Fibroblast of lung (primary cell): ENCODE measurements around the gene PSMD13. TPM values are rescaled to one million over a fixed set of nuclear protein-coding genes. Genes with fewer than 3 reads are reported as not detected.

Experiments used
- DNase-seq, 2 donors: peaks; one replicate each; pipeline versions ENCODE4 v3.0.0 to v3.0.0-alpha.2; 2010; ENCODE audit warnings: low read depth in 2 of 2
- H2AFZ ChIP-seq: 2 replicates; pipeline ENCODE4 v1.5.1; 2012; ENCODE audit warnings: low read length, control low read depth, inconsistent platforms
- H3K27ac ChIP-seq: 2 replicates; pipeline ENCODE4 v1.5.1; 2011; ENCODE audit warnings: low read length, control low read depth; ENCODE audit not compliant: insufficient read depth
- H3K27me3 ChIP-seq: 2 replicates; pipeline ENCODE4 v1.5.1; 2011; ENCODE audit warnings: mild to moderate bottlenecking, low read length; ENCODE audit not compliant: control insufficient read depth, insufficient read depth
- H3K36me3 ChIP-seq: 2 replicates; pipeline ENCODE4 v1.5.1; 2011; ENCODE audit warnings: low read length; ENCODE audit not compliant: control insufficient read depth, insufficient read depth
- H3K4me1 ChIP-seq: 2 replicates; pipeline ENCODE4 v1.5.1; 2011; ENCODE audit warnings: low read length; ENCODE audit not compliant: control insufficient read depth, insufficient read depth; ENCODE audit errors: extremely low read depth
- H3K4me2 ChIP-seq: 2 replicates; pipeline ENCODE4 v1.5.1; 2011; ENCODE audit warnings: low read length, control low read depth; ENCODE audit not compliant: insufficient read depth; ENCODE audit errors: extremely low read depth
- H3K4me3 ChIP-seq, 4 experiments: fragments of 200-600 bp in 1 of 4; sonication (generic) in 1 of 4; replicated peaks in 1 of 4; 2 replicates each; pipeline ENCODE4 v1.5.1; 2011 to 2016; ENCODE audit warnings: low read length in 4 of 4, low read depth in 3 of 4, mild to moderate bottlenecking in 3 of 4, control low read depth in 2 of 4, inconsistent platforms in 1 of 4, mixed read lengths in 1 of 4; ENCODE audit not compliant: insufficient read depth in 1 of 4; ENCODE audit errors: control extremely low read depth in 1 of 4
- H3K79me2 ChIP-seq: 2 replicates; pipeline ENCODE4 v1.5.1; 2012; ENCODE audit warnings: mild to moderate bottlenecking, low read length, inconsistent platforms; ENCODE audit not compliant: control insufficient read depth, insufficient read depth
- H3K9ac ChIP-seq: 2 replicates; pipeline ENCODE4 v1.5.1; 2011; ENCODE audit warnings: mild to moderate bottlenecking, low read length, control low read depth; ENCODE audit not compliant: insufficient read depth
- H3K9me3 ChIP-seq: 2 replicates; pipeline ENCODE4 v1.5.1; 2012; ENCODE audit warnings: low read depth, low read length; ENCODE audit not compliant: control insufficient read depth, insufficient read depth
- H4K20me1 ChIP-seq: 2 replicates; pipeline ENCODE4 v1.5.1; 2011; ENCODE audit warnings: low read length; ENCODE audit not compliant: control insufficient read depth, insufficient read depth; ENCODE audit errors: extremely low read depth
- EZH2 ChIP-seq: IDR thresholded peaks from 2 replicates; pipeline ENCODE4 v1.5.1; 2012; ENCODE audit warnings: low read length, control low read depth, mild to moderate bottlenecking; ENCODE audit errors: missing control alignments
- polyA plus RNA-seq, 2 donors: library from polyadenylated mRNA; depleted of rRNA in 1 of 2; stranded (reverse) in 1 of 2; unstranded in 1 of 2; fragments of >200 nt; gene quantifications; 2 replicates each; pipeline ENCODE4 v1.2.1, GENCODE V29; 2011 to 2012; ENCODE audit warnings: missing spikeins in 1 of 2
- total RNA-seq: library from RNA; depleted of rRNA; stranded (reverse); fragments of >200 nt; gene quantifications from 2 replicates; pipeline ENCODE4 v1.2.1, GENCODE V29; 2014
- TF ChIP-seq, protein P1 (sequence below), 2 donors: IDR thresholded peaks in 1 of 2; conservative IDR thresholded peaks in 1 of 2; 1 replicate in 1 of 2; 2 replicates in 1 of 2; pipeline ENCODE4 v1.5.1; 2011 to 2012; ENCODE audit warnings: low read length in 2 of 2, control low read depth in 1 of 2, inconsistent platforms in 1 of 2, low read depth in 1 of 2, mild to moderate bottlenecking in 1 of 2

PSMD13 gene
- total and polyA plus RNA-seq, 2 donors (not counting 1 experiment from before 2014, with no cell fraction given), result 106 to 147 TPM

DNA sequence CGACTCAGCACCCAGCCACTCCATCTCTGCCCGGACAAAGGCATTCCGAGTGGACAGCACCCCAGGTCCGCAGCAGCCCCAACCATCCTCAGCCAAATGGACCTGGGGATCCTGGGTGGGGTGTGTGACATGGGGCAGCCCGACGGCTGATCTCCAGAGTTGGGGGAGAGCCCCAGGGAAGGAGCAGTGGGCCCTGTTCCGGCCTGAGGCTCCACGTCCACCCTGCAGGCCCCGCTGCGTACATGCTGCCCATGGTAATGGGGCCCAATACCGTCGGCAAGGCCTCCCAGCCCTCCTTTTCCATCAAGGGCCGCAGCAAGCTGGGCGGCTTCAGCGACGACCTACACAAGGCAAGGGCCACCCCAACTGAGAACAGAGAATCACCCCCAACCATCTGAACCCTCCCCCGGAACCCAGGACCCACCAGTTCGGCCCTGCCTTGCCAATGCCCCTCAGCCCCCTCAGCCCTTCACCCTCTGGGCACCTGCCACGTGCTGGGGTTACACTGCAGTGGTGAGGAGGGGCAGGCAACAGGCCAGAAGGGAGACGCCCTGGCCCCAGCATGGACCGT is 38.5 kb upstream of the PSMD13 start:
- Histone ChIP-seq H3K27ac (no peak overlapping the region), H3K27me3 (no peaks in the 10 kb centered on the region), H2AFZ (no peak overlapping the region), H3K36me3 (peaks cover under 1% of the 10 kb centered on the region), H3K4me3 (no peak overlapping the region), H3K9me3 (no peaks in the 10 kb centered on the region), H3K9ac (no peak overlapping the region), H4K20me1 (no peaks in the 10 kb centered on the region), H3K4me1 (no peaks in the 10 kb centered on the region), H3K79me2 (no peaks in the 10 kb centered on the region), H3K4me2 (no peak overlapping the region)
- TF ChIP-seq EZH2, result no peak
- TF ChIP-seq, protein P1, sequence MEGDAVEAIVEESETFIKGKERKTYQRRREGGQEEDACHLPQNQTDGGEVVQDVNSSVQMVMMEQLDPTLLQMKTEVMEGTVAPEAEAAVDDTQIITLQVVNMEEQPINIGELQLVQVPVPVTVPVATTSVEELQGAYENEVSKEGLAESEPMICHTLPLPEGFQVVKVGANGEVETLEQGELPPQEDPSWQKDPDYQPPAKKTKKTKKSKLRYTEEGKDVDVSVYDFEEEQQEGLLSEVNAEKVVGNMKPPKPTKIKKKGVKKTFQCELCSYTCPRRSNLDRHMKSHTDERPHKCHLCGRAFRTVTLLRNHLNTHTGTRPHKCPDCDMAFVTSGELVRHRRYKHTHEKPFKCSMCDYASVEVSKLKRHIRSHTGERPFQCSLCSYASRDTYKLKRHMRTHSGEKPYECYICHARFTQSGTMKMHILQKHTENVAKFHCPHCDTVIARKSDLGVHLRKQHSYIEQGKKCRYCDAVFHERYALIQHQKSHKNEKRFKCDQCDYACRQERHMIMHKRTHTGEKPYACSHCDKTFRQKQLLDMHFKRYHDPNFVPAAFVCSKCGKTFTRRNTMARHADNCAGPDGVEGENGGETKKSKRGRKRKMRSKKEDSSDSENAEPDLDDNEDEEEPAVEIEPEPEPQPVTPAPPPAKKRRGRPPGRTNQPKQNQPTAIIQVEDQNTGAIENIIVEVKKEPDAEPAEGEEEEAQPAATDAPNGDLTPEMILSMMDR (conservative IDR thresholded peaks at IDR 0.05 in 1 of 2, IDR thresholded peaks at IDR 0.05 in 1 of 2; ENCODE audit: low read depth in 1 of 2, low read length in 2 of 2), result no peak
- DNase-seq, result no peak

DNA sequence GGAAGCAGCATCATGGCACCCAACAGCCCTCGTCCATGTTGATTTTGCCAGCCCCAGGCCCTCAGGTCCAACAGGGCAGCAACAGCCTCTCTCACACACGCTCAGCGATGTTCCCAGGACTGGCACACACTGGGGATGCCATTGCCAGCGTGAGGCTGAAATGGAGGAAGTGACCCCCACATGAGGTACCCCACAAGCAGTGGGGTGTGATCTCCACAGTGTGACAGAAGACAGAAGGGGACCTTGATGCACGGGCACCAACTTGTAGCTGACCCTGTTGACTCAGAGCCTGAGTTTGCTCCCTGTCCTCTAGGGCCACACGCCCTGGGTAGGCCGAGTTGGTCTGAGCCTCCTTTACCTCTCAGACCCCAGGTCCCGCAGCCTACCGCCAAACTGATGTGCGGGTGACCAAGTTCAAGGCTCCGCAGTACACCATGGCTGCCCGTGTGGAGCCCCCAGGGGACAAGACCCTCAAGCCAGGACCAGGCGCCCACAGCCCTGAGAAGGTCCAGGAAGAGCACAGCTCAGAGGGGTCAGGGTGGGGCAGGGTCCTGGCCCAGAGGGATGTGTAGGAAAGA is 37.7 kb upstream of the PSMD13 start:
- no peak overlapping the region for H3K27ac ChIP-seq
- no peak overlapping the region for H3K4me3 ChIP-seq
- H3K79me2 ChIP-seq, result peaks cover 7% of the 10 kb centered on the region
- TF ChIP-seq EZH2, result no peak
- TF ChIP-seq, protein P1 (conservative IDR thresholded peaks at IDR 0.05 in 1 of 2, IDR thresholded peaks at IDR 0.05 in 1 of 2; ENCODE audit: low read depth in 1 of 2, low read length in 2 of 2), result no peak
- no peaks in the 10 kb centered on the region for H3K4me1 ChIP-seq
- H3K27me3 ChIP-seq, result no peaks in the 10 kb centered on the region
- no peaks in the 10 kb centered on the region for H3K9me3 ChIP-seq
- no peak overlapping the region for H3K4me2 ChIP-seq
- peaks cover 7% of the 10 kb centered on the region for H3K36me3 ChIP-seq
- no peak for DNase-seq
- H2AFZ ChIP-seq, result no peak overlapping the region
- H3K9ac ChIP-seq, result no peak overlapping the region
- H4K20me1 ChIP-seq, result no peaks in the 10 kb centered on the region

DNA sequence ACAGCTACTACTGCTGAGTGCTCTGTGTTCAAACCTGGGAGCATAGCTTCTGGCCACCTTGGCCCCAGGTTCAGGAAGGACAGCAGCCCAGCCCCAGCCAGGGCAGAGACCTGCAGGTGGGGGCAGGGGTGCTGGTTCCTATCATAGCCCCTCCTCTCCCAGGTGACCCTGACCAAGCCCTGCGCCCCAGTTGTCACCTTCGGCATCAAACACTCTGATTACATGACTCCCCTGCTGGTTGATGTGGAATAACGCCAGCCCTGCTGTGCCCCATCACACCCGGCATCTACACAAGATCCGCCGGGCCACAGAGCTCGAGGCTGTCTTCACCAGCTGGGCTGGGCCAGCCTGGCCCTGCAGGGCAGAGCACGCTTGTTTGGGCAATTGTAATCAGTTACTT is 37.0 kb upstream of the PSMD13 start:
- no peaks in the 10 kb centered on the region for H3K27me3 ChIP-seq
- DNase-seq, result no peak
- H3K9me3 ChIP-seq, result no peaks in the 10 kb centered on the region
- no peak overlapping the region for H3K27ac ChIP-seq
- H3K4me3 ChIP-seq, result no peak overlapping the region
- no peaks in the 10 kb centered on the region for H4K20me1 ChIP-seq
- TF ChIP-seq, protein P1 (conservative IDR thresholded peaks at IDR 0.05 in 1 of 2, IDR thresholded peaks at IDR 0.05 in 1 of 2; ENCODE audit: low read depth in 1 of 2, low read length in 2 of 2), result no peak
- no peak for TF ChIP-seq EZH2
- no peak overlapping the region for H3K4me2 ChIP-seq
- H2AFZ ChIP-seq, result no peak overlapping the region
- peaks cover 13% of the 10 kb centered on the region for H3K36me3 ChIP-seq
- H3K79me2 ChIP-seq, result peaks cover 14% of the 10 kb centered on the region
- H3K4me1 ChIP-seq, result no peaks in the 10 kb centered on the region
- no peak overlapping the region for H3K9ac ChIP-seq
